Calu3 (cell line): ENCODE data around the gene BACH2. TPM values are rescaled to one million over a fixed set of nuclear protein-coding genes. Genes with fewer than 3 reads are reported as not detected.

ENCODE experiments used
- BruUV-seq: library from RNA; stranded (reverse); fragments of 400-500 nt; replicated peaks from 2 replicates; lab custom pipeline; 2021; lab: Mats Ljungman, UMichigan
- CTCF ChIA-PET: fragments of 300-600 bp; sonication (Branson Sonifier 250); formaldehyde crosslinking; loops from one replicate; lab custom pipeline; 2022; ENCODE audit warnings: antibody characterized with exemption; lab: Charles Lee
- DNase-seq: peaks from one replicate; pipeline ENCODE4 v3.0.0; 2022
- H3K27ac Mint-ChIP-seq: one replicate; pipeline ENCODE4 v1.8.0; 2022; ENCODE audit warnings: mixed read lengths; ENCODE audit not compliant: unreplicated experiment
- H3K27me3 Mint-ChIP-seq: one replicate; pipeline ENCODE4 v1.8.0; 2022; ENCODE audit warnings: mixed read lengths; ENCODE audit not compliant: unreplicated experiment
- H3K36me3 Mint-ChIP-seq: one replicate; pipeline ENCODE4 v1.8.0; 2022; ENCODE audit warnings: mild to moderate bottlenecking, moderate library complexity, mixed read lengths; ENCODE audit not compliant: insufficient read depth, unreplicated experiment
- H3K4me1 Mint-ChIP-seq: one replicate; pipeline ENCODE4 v1.8.0; 2022; ENCODE audit warnings: mild to moderate bottlenecking, low read depth, mixed read lengths; ENCODE audit not compliant: unreplicated experiment
- H3K4me3 Mint-ChIP-seq: one replicate; pipeline ENCODE4 v1.8.0; 2022; ENCODE audit warnings: mild to moderate bottlenecking, low read depth, moderate library complexity, mixed read lengths; ENCODE audit not compliant: unreplicated experiment
- H3K9me3 Mint-ChIP-seq: one replicate; pipeline ENCODE4 v1.8.0; 2022; ENCODE audit warnings: low read depth, mixed read lengths; ENCODE audit not compliant: unreplicated experiment
- intact Hi-C: fragments of 100-400 bp; cut with micrococcal nuclease; formaldehyde crosslinking; loops from one replicate; pipeline ENCODE4 v1.10.0; 2022; ENCODE audit not compliant: unreplicated experiment
- microRNA-seq: library from miRNA; unstranded; fragments of <30 nt; microRNA quantifications from one replicate; pipeline ENCODE4 v1.2.0, GENCODE V29; 2022
- total RNA-seq: library from RNA; stranded (reverse); gene quantifications from 2 replicates; pipeline ENCODE4 v1.2.3, GENCODE V29; 2022
- TF ChIP-seq, protein P1 (sequence below): fragments of 200-600 bp; IDR thresholded peaks from one replicate; pipeline ENCODE4 v1.8.0; 2022; ENCODE audit warnings: antibody characterized with exemption; ENCODE audit not compliant: unreplicated experiment

The BACH2 gene
- total RNA-seq, 1 experiment from 2014 or later: 7.2 TPM

DNA sequence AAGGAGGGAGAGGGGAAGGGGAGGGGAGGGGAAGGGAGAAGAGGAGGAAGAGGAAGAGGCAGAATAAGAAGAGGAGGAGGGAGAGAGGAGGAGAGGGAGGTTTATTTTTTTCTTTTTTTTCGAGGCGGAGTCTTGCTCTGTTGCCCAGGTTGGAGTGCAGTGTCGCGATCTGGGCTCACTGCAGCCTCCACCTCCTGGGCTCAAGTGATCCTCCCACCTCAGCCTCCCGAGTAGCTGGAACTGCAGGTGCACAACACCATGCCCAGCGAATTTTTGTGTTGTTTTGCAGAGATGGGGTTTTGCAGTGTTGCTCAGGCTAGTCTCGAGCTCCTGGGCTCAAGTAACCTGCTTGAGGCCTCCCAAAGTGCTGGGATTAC lies 408.5 kb downstream of the BACH2 start:
- Mint-ChIP-seq H3K4me1 (peaks cover 11% of the 10 kb centered on the region), H3K4me3 (no peak overlapping the region), H3K9me3 (no peaks in the 10 kb centered on the region), H3K27me3 (peaks cover 28% of the 10 kb centered on the region), H3K36me3 (no peaks in the 10 kb centered on the region), H3K27ac (no peak overlapping the region)
- no TSS peak for BruUV-seq
- intact Hi-C loops: no loop called here
- TF ChIP-seq, protein P1, sequence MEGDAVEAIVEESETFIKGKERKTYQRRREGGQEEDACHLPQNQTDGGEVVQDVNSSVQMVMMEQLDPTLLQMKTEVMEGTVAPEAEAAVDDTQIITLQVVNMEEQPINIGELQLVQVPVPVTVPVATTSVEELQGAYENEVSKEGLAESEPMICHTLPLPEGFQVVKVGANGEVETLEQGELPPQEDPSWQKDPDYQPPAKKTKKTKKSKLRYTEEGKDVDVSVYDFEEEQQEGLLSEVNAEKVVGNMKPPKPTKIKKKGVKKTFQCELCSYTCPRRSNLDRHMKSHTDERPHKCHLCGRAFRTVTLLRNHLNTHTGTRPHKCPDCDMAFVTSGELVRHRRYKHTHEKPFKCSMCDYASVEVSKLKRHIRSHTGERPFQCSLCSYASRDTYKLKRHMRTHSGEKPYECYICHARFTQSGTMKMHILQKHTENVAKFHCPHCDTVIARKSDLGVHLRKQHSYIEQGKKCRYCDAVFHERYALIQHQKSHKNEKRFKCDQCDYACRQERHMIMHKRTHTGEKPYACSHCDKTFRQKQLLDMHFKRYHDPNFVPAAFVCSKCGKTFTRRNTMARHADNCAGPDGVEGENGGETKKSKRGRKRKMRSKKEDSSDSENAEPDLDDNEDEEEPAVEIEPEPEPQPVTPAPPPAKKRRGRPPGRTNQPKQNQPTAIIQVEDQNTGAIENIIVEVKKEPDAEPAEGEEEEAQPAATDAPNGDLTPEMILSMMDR: no peak
- no peak for DNase-seq
- CTCF ChIA-PET: no interaction called here

GRCh38 chr6:89887452-89888137 lies 409.0 kb downstream of the BACH2 start:
- no peak overlapping the region for H3K4me3 Mint-ChIP-seq
- intact Hi-C loops: no loop called here

GRCh38 chr6:89886378-89887120 lies 410.1 kb downstream of the BACH2 start:
- Mint-ChIP-seq H3K4me1 (peaks cover 7% of the 10 kb centered on the region), H3K27ac (no peak overlapping the region), H3K4me3 (no peak overlapping the region), H3K9me3 (no peaks in the 10 kb centered on the region), H3K36me3 (no peaks in the 10 kb centered on the region), H3K27me3 (peaks cover 20% of the 10 kb centered on the region)
- TF ChIP-seq, protein P1: no peak
- CTCF ChIA-PET: no interaction called here
- no TSS peak for BruUV-seq
- DNase-seq: no peak
- intact Hi-C loops: no loop called here

More at GRCh38 chr6:89887452-89888137, 409.0 kb downstream of the BACH2 start:
- TF ChIP-seq, protein P1: no peak
- DNase-seq: no peak
- H3K27me3 Mint-ChIP-seq: peaks cover 28% of the 10 kb centered on the region
- peaks cover 11% of the 10 kb centered on the region for H3K4me1 Mint-ChIP-seq
- H3K9me3 Mint-ChIP-seq: no peaks in the 10 kb centered on the region
- no TSS peak for BruUV-seq
- H3K36me3 Mint-ChIP-seq: no peaks in the 10 kb centered on the region
- CTCF ChIA-PET: no interaction called here
- H3K27ac Mint-ChIP-seq: no peak overlapping the region

Small RNA genes lying within 50 kb of the gene (microRNA-seq; reads per million reads assigned to microRNA genes)
- not detected for gene MIR4464
